A549 (cell line): Measurements from ENCODE around the gene SORCS2. TPM values are rescaled to one million over a fixed set of nuclear protein-coding genes. Genes with fewer than 3 reads are reported as not detected.

ENCODE experiments used
- ATAC-seq, 2 experiments: fragments of 200-7000 bp in 1 of 2; fragments of >200 bp in 1 of 2; cut with Nextera tagmentation in 1 of 2; cut with Tn5 transposase in 1 of 2; 3 replicates each; pipeline versions ENCODE4 v1.8.0 to v1.9.1; 2018 to 2020; ENCODE audit warnings: mild to moderate bottlenecking in 1 of 2, moderate library complexity in 1 of 2
- CTCF ChIA-PET: fragments of 300-600 bp; sonication (Branson Sonifier 250); formaldehyde crosslinking; extraction: SDS; loops from one replicate; lab custom pipeline; 2021; ENCODE audit warnings: antibody characterized with exemption, inconsistent platforms; lab: Yijun Ruan, JAX
- POLR2A ChIA-PET: fragments of 350-600 bp; formaldehyde crosslinking; extraction: SDS; loops from one replicate; lab custom pipeline; 2021; ENCODE audit warnings: antibody characterized with exemption, inconsistent platforms; lab: Yijun Ruan, JAX
- DNase-seq, 2 experiments: peaks; one replicate each; pipeline versions ENCODE4 v3.0.0 to v3.0.0-alpha.2; 2011 to 2016; ENCODE audit warnings: low read depth in 1 of 2, low spot score in 1 of 2
- FAIRE-seq: peaks from 2 replicates; lab custom pipeline; 2011; peaks lifted over from hg19 to GRCh38; lab: Jason Lieb, UNC
- H3K27ac ChIP-seq, 2 experiments: fragments of >200 bp; sonication (Bioruptor Twin); formaldehyde crosslinking; 3 replicates each; pipeline ENCODE4 v1.5.1; 2016 to 2017
- H3K4me1 ChIP-seq: fragments of >200 bp; sonication (Bioruptor Twin); formaldehyde crosslinking; 3 replicates; pipeline ENCODE4 v1.6.1; 2016
- H3K4me2 ChIP-seq: fragments of >200 bp; sonication (Bioruptor Twin); formaldehyde crosslinking; 3 replicates; pipeline ENCODE4 v1.6.1; 2016
- H3K4me3 ChIP-seq: fragments of >200 bp; sonication (Bioruptor Twin); formaldehyde crosslinking; 3 replicates; pipeline ENCODE4 v1.5.1; 2016
- H3K9me3 ChIP-seq: fragments of >200 bp; sonication (Bioruptor Twin); formaldehyde crosslinking; 3 replicates; pipeline ENCODE4 v1.6.1; 2016
- BHLHE40 ChIP-seq: IDR thresholded peaks from 2 replicates; pipeline ENCODE4 v1.6.1; 2012; ENCODE audit warnings: low read depth, low read length, inconsistent platforms
- CEBPB ChIP-seq, 2 experiments: fragments of >200 bp in 1 of 2; sonication (Bioruptor Twin) in 1 of 2; formaldehyde crosslinking in 1 of 2; IDR thresholded peaks; 2 replicates each; pipeline ENCODE4 v1.6.1; 2012 to 2016
- CHD2 ChIP-seq: fragments of 150-350 bp; IDR thresholded peaks from 2 replicates; pipeline ENCODE4 v1.6.1; 2014; ENCODE audit warnings: low read length; ENCODE audit not compliant: partially characterized antibody
- CHD4 ChIP-seq: fragments of 200-600 bp; sonication (generic); IDR thresholded peaks from 2 replicates; pipeline ENCODE4 v1.6.1; 2016; ENCODE audit warnings: antibody characterized with exemption, mild to moderate bottlenecking, borderline replicate concordance
- EHF ChIP-seq: fragments of 250-450 bp; sonication (Bioruptor Pico); IDR thresholded peaks from 2 replicates; pipeline ENCODE4 v1.5.0; 2020; ENCODE audit warnings: mild to moderate bottlenecking
- EP300 ChIP-seq, 2 experiments: fragments of >200 bp; sonication (Bioruptor Twin); formaldehyde crosslinking; IDR thresholded peaks; 2 replicates in 1 of 2; 3 replicates in 1 of 2; pipeline ENCODE4 v1.6.1; 2016 to 2017
- ESRRA ChIP-seq: fragments of 150-350 bp; IDR thresholded peaks from 2 replicates; pipeline ENCODE4 v1.6.1; 2014; ENCODE audit warnings: mild to moderate bottlenecking, low read length, borderline replicate concordance
- FOSL2 ChIP-seq, 2 experiments: fragments of 450-650 bp in 1 of 2; fragments of >200 bp in 1 of 2; sonication (Bioruptor Twin) in 1 of 2; formaldehyde crosslinking; IDR thresholded peaks; 2 replicates each; pipeline versions ENCODE4 v1.5.0 to v1.6.1; 2016 to 2020; ENCODE audit warnings: mild to moderate bottlenecking in 1 of 2, moderate library complexity in 1 of 2
- FOXS1 ChIP-seq: fragments of 250-450 bp; sonication (Bioruptor Pico); IDR thresholded peaks from 2 replicates; pipeline ENCODE4 v1.5.0; 2020; ENCODE audit warnings: mild to moderate bottlenecking, moderate library complexity
- GATA3 ChIP-seq: IDR thresholded peaks from 2 replicates; pipeline ENCODE4 v1.6.1; 2012; ENCODE audit warnings: borderline replicate concordance
- HDAC2 ChIP-seq: fragments of 200-600 bp; sonication (generic); IDR thresholded peaks from 2 replicates; pipeline ENCODE4 v1.6.1; 2016
- HEYL ChIP-seq: fragments of 250-450 bp; sonication (Bioruptor Pico); IDR thresholded peaks from 2 replicates; pipeline ENCODE4 v1.8.0; 2021; ENCODE audit warnings: mild to moderate bottlenecking, moderate library complexity
- HOXA7 ChIP-seq: fragments of 250-450 bp; sonication (Bioruptor Pico); IDR thresholded peaks from 2 replicates; pipeline ENCODE4 v1.5.0; 2020; ENCODE audit warnings: mild to moderate bottlenecking, moderate library complexity
- JUN ChIP-seq, 2 experiments: fragments of >200 bp; sonication (Bioruptor Twin); formaldehyde crosslinking; IDR thresholded peaks; 2 replicates in 1 of 2; 3 replicates in 1 of 2; pipeline ENCODE4 v1.6.1; 2016 to 2017
- KDM1A ChIP-seq: fragments of 200-600 bp; sonication (generic); IDR thresholded peaks from 2 replicates; pipeline ENCODE4 v1.6.1; 2016; ENCODE audit warnings: low read depth, mild to moderate bottlenecking
- KDM5A ChIP-seq: fragments of 200-600 bp; sonication (generic); IDR thresholded peaks from 2 replicates; pipeline ENCODE4 v1.6.1; 2016; ENCODE audit warnings: antibody characterized with exemption, mild to moderate bottlenecking
- MAFK ChIP-seq: fragments of 450-650 bp; IDR thresholded peaks from 2 replicates; pipeline ENCODE4 v1.6.1; 2014; ENCODE audit not compliant: partially characterized antibody
- MAZ ChIP-seq: fragments of 150-350 bp; IDR thresholded peaks from 2 replicates; pipeline ENCODE4 v1.6.1; 2014; ENCODE audit warnings: antibody characterized with exemption, low read depth, low read length, borderline replicate concordance
- MYC ChIP-seq: IDR thresholded peaks from 2 replicates; pipeline ENCODE4 v1.6.1; 2012; ENCODE audit warnings: mild to moderate bottlenecking, inconsistent platforms, low read length, improper control_type of control experiment, borderline replicate concordance
- NPAS2 ChIP-seq: fragments of 250-450 bp; sonication (Bioruptor Pico); IDR thresholded peaks from 2 replicates; pipeline ENCODE4 v1.8.0; 2022; ENCODE audit warnings: mild to moderate bottlenecking, moderate library complexity, borderline replicate concordance
- NR3C1 ChIP-seq: fragments of >200 bp; sonication (Bioruptor Twin); formaldehyde crosslinking; IDR thresholded peaks from 3 replicates; pipeline ENCODE4 v1.6.1; 2017
- POLR2AphosphoS2 ChIP-seq: conservative IDR thresholded peaks from 2 replicates; pipeline ENCODE4 v1.6.1; 2012; ENCODE audit warnings: low read length, improper control_type of control experiment, inconsistent platforms
- RAD21 ChIP-seq, 2 experiments: fragments of >200 bp in 1 of 2; sonication (Bioruptor Twin) in 1 of 2; formaldehyde crosslinking in 1 of 2; IDR thresholded peaks in 1 of 2; conservative IDR thresholded peaks in 1 of 2; 2 replicates in 1 of 2; 3 replicates in 1 of 2; pipeline ENCODE4 v1.6.1; 2012 to 2018; ENCODE audit warnings: inconsistent platforms in 1 of 2
- RFX5 ChIP-seq: fragments of 450-650 bp; IDR thresholded peaks from 2 replicates; pipeline ENCODE4 v1.7.1; 2014; ENCODE audit warnings: antibody characterized with exemption, mild to moderate bottlenecking, moderate library complexity
- RNF2 ChIP-seq: fragments of 200-600 bp; sonication (generic); IDR thresholded peaks from 2 replicates; pipeline ENCODE4 v1.6.1; 2016; ENCODE audit warnings: low read depth, mild to moderate bottlenecking, antibody characterized with exemption, moderate library complexity, borderline replicate concordance
- TFCP2L1 ChIP-seq: fragments of 250-450 bp; sonication (Bioruptor Pico); IDR thresholded peaks from 2 replicates; pipeline ENCODE4 v1.5.0; 2021; ENCODE audit warnings: mild to moderate bottlenecking
- ZC3H11A ChIP-seq: fragments of 450-650 bp; IDR thresholded peaks from 2 replicates; pipeline ENCODE4 v1.6.1; 2014; ENCODE audit warnings: antibody characterized with exemption, mild to moderate bottlenecking
- ZFP36 ChIP-seq: fragments of 450-650 bp; IDR thresholded peaks from 2 replicates; pipeline ENCODE4 v1.6.1; 2014; ENCODE audit warnings: borderline replicate concordance; ENCODE audit not compliant: partially characterized antibody
- WGBS: methylation state at CpG from one replicate; pipeline ENCODE4 v1.1.6; 2017; ENCODE audit errors: missing lambda C conversion rate; 5-methylcytosine and 5-hydroxymethylcytosine counted together
- polyA plus RNA-seq, 4 experiments: library from polyadenylated mRNA; depleted of rRNA in 3 of 4; stranded (reverse); fragments of >200 nt; fragmentation: RNase III in 1 of 4; extraction: RNeasy Plus Mini Kit Qiagen cat#74134 plus additional on column Dnase treatment in 1 of 4; gene quantifications; 2 replicates in 3 of 4; 3 replicates in 1 of 4; pipeline ENCODE4 v1.2.3, GENCODE V29; 2011 to 2017
- TF ChIP-seq, protein P1 (sequence below): fragments of 250-450 bp; sonication (Bioruptor Pico); IDR thresholded peaks from 2 replicates; pipeline ENCODE4 v1.5.0; 2021; ENCODE audit warnings: mild to moderate bottlenecking, moderate library complexity, borderline replicate concordance
- TF ChIP-seq, protein P2 (sequence below): fragments of 450-650 bp; IDR thresholded peaks from 2 replicates; pipeline ENCODE4 v1.6.1; 2014; ENCODE audit warnings: antibody characterized with exemption
- TF ChIP-seq, protein P3 (sequence below): IDR thresholded peaks from 2 replicates; pipeline ENCODE4 v1.6.1; 2012

SORCS2 gene
- polyA plus RNA-seq, 2 of the 4 experiments (the other 2 are of a cell fraction), result 1.4 to 4.6 TPM

DNA sequence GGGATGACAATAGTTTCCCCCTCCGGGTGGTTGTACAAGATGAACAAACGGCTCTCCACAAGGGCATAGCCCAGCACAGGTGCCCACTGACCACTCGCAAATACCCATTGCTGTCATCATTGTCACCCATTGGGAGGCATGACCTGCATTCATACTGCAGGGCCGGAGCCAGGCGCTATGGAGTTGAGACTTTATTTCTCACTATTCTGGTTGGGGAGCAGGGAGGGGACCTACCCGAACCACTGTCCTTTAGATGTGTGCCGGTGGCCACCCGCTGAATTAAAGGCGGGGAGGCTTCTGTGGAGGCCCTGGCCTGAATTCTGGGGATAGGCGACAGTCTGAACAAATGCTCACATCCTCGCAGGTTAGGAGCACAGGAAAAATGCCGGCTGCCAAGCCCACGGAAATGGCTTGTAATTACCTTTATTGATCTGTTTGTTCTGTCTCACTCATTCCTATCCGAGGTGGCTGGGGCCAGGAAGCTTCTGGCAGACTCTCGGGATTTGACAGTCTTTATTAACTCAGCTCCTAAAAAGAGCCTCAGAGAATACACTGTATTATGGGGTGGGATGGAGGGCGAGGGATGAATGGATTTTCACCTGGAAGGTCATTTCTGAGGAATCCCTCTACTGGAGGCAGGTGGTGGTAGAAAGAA lies 367.5 kb downstream of the SORCS2 start:
- no peak overlapping the region for H3K4me3 ChIP-seq
- no peak overlapping the region for H3K27ac ChIP-seq
- ATAC-seq (no peak), DNase-seq (no peak)
- WGBS, result 71% methylated on average over 12 of the region's 16 CpGs
- H3K4me2 ChIP-seq, result no peak overlapping the region
- TF ChIP-seq HOXA7 (no peak), RNF2 (no peak), MYC (no peak), HEYL (CRISPR knock-in tag) (no peak), ZFP36 (no peak), CHD2 (no peak), MAZ (no peak), NPAS2 (CRISPR knock-in tag) (no peak), HDAC2 (no peak), NR3C1 (no peak), JUN (IDR thresholded peaks at IDR 0.05) (no peak)
- TF ChIP-seq, protein P1, sequence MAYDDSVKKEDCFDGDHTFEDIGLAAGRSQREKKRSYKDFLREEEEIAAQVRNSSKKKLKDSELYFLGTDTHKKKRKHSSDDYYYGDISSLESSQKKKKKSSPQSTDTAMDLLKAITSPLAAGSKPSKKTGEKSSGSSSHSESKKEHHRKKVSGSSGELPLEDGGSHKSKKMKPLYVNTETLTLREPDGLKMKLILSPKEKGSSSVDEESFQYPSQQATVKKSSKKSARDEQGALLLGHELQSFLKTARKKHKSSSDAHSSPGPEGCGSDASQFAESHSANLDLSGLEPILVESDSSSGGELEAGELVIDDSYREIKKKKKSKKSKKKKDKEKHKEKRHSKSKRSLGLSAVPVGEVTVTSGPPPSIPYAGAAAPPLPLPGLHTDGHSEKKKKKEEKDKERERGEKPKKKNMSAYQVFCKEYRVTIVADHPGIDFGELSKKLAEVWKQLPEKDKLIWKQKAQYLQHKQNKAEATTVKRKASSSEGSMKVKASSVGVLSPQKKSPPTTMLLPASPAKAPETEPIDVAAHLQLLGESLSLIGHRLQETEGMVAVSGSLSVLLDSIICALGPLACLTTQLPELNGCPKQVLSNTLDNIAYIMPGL (CRISPR knock-in tag), result no peak
- TF ChIP-seq, protein P2, sequence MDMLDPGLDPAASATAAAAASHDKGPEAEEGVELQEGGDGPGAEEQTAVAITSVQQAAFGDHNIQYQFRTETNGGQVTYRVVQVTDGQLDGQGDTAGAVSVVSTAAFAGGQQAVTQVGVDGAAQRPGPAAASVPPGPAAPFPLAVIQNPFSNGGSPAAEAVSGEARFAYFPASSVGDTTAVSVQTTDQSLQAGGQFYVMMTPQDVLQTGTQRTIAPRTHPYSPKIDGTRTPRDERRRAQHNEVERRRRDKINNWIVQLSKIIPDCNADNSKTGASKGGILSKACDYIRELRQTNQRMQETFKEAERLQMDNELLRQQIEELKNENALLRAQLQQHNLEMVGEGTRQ, result no peak
- TF ChIP-seq, protein P3, sequence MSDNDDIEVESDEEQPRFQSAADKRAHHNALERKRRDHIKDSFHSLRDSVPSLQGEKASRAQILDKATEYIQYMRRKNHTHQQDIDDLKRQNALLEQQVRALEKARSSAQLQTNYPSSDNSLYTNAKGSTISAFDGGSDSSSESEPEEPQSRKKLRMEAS, result no peak
- TF ChIP-seq, all 56 proteins: peak for 0
- CTCF ChIA-PET, result no interaction called here
- POLR2A ChIA-PET, result no interaction called here
- FAIRE-seq, result no peak
- Histone ChIP-seq H3K4me1 (peaks cover 4% of the 10 kb centered on the region; the same call in 1 of the 3 replicates), H3K9me3 (peaks cover 3% of the 10 kb centered on the region; the same call in 1 of the 3 replicates)

DNA sequence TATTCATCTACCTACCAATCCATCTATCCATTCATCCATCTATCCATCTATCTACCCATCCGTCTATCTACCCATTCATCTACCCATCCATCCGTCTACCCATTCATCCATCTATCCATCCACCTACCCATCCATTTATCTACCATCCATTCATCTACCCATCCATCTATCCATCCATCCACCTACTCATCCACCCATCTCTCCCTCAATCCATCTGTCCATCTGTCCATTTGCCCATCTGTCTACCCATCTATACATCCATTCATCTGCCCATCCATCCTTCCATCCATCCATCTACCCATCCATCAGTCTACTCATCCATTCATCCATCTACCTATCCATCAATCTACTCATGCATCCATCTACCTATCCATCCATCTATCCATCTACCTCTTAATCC lies 369.2 kb downstream of the SORCS2 start:
- POLR2A ChIA-PET, result no interaction called here
- FAIRE-seq (no peak), DNase-seq (no peak), ATAC-seq (no peak)
- Histone ChIP-seq H3K4me3 (no peak overlapping the region), H3K27ac (no peak overlapping the region), H3K4me1 (peaks cover 4% of the 10 kb centered on the region; the same call in 1 of the 3 replicates), H3K9me3 (no peaks in the 10 kb centered on the region), H3K4me2 (no peak overlapping the region)
- WGBS, result 32% methylated on average over 2 of the region's 2 CpGs
- CTCF ChIA-PET, result interaction anchor here (0.9 kb wide), 1 partner anchor 24 kb away, joined by 3 read pairs; no protein-coding TSS in a partner anchor
- TF ChIP-seq GATA3, result no peak
- no peak for TF ChIP-seq MYC
- no peak for TF ChIP-seq KDM1A
- TF ChIP-seq, protein P1 (CRISPR knock-in tag), result no peak
- TF ChIP-seq RFX5, result no peak

DNA sequence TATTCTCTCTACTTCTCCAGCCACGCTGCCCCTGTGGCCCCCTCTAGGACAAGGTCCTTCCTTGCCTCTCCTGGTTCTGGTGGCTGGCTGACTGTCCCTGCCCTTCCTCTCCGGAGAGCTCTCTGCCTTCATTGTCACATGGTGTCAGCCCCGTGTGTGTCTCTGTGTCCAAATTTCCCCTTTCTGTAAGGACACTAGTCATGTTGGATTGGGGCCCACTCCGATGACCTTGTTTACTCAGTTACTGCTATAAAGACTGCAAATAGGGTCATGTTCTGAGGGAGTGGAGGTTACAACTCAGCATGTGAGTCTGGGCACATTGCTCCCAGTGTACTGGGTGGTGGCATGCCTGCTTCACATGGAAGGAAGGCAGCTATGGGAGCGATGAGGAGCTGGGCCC lies 371.9 kb downstream of the SORCS2 start:
- no peaks in the 10 kb centered on the region for H3K4me1 ChIP-seq
- no peak for DNase-seq
- no peak for TF ChIP-seq KDM5A
- TF ChIP-seq RAD21 (conservative IDR thresholded peaks at IDR 0.05 in 1 of 2, IDR thresholded peaks at IDR 0.05 in 1 of 2), result no peak
- no peak for TF ChIP-seq RFX5
- TF ChIP-seq POLR2AphosphoS2, result no peak
- no peak for TF ChIP-seq FOXS1
- TF ChIP-seq TFCP2L1 (CRISPR knock-in tag), result no peak
- TF ChIP-seq CHD4, result no peak
- TF ChIP-seq BHLHE40, result no peak
- TF ChIP-seq CEBPB (IDR thresholded peaks at IDR 0.05), result no peak
- no peak for TF ChIP-seq ESRRA
- no peak for TF ChIP-seq FOSL2 (IDR thresholded peaks at IDR 0.05)
- no peak for TF ChIP-seq FOSL2 (CRISPR knock-in tag; IDR thresholded peaks at IDR 0.05)
- no peak for TF ChIP-seq EHF (CRISPR knock-in tag)
- no peak for TF ChIP-seq CHD2
- no peak for TF ChIP-seq MAFK
- TF ChIP-seq EP300 (IDR thresholded peaks at IDR 0.05), result no peak
- TF ChIP-seq ZC3H11A, result no peak
- TF ChIP-seq ZFP36, result no peak
- no peak overlapping the region for H3K4me2 ChIP-seq
- H3K9me3 ChIP-seq, result no peaks in the 10 kb centered on the region
- CTCF ChIA-PET, result no interaction called here
- FAIRE-seq, result no peak
- POLR2A ChIA-PET, result no interaction called here
- no peak overlapping the region for H3K27ac ChIP-seq
- 32% methylated on average over 4 of the region's 5 CpGs for WGBS
- ATAC-seq, result no peak
- H3K4me3 ChIP-seq, result no peak overlapping the region
